Naive thymus-derived CD4-positive, alpha-beta T cell (primary cell): Measurements from ENCODE around the gene RFTN2. TPM values are rescaled to one million over a fixed set of nuclear protein-coding genes. Genes with fewer than 3 reads are reported as not detected.
A peak's percentile ranks its signal among the peaks of the same experiment; 100 is the strongest.
"Not testable (repeated sequence)": the region's sequence is repeated elsewhere in the genome, so short reads cannot be mapped to it uniquely, and the experiment has no call there.

Source experiments
- ATAC-seq: fragments of 150-1000 bp; cut with Tn5 transposase; 2 replicates; pipeline ENCODE4 v1.10.0; 2021; ENCODE audit warnings: mild to moderate bottlenecking, moderate library complexity
- CTCF ChIA-PET: fragments of 350-600 bp; sonication (Branson Sonifier 250); formaldehyde crosslinking; loops from one replicate; lab custom pipeline; 2021; ENCODE audit warnings: antibody characterized with exemption; lab: Charles Lee
- POLR2A ChIA-PET: fragments of 350-600 bp; sonication (Branson Sonifier 250); formaldehyde crosslinking; loops from one replicate; lab custom pipeline; 2021; ENCODE audit warnings: antibody characterized with exemption, inconsistent platforms; lab: Charles Lee
- DNase-seq, 9 donors: peaks; one replicate each; pipeline versions ENCODE4 v3.0.0 to v3.0.0-alpha.2; 2020 to 2022; ENCODE audit warnings: mixed read lengths in 1 of 9
- H3K27ac ChIP-seq: one replicate; pipeline ENCODE4 v1.7.0; 2013; ENCODE audit warnings: mild to moderate bottlenecking, low read depth, low read length, moderate library complexity
- H3K27me3 ChIP-seq, 2 donors: one replicate each; pipeline ENCODE4 v1.7.0; 2013; ENCODE audit warnings: low read length in 2 of 2, mild to moderate bottlenecking in 2 of 2, moderate library complexity in 2 of 2; ENCODE audit not compliant: control insufficient read depth in 2 of 2, insufficient read depth in 2 of 2
- H3K36me3 ChIP-seq, 3 experiments: 1 replicate in 2 of 3; 2 replicates in 1 of 3; pipeline ENCODE4 v1.7.0; 2013; ENCODE audit warnings: low read length in 3 of 3, mild to moderate bottlenecking in 3 of 3, moderate library complexity in 1 of 3; ENCODE audit not compliant: insufficient read depth in 3 of 3, control insufficient read depth in 2 of 3
- H3K4me1 ChIP-seq, 2 donors: one replicate each; pipeline ENCODE4 v1.7.0; 2013; ENCODE audit warnings: low read length in 2 of 2, mild to moderate bottlenecking in 2 of 2, moderate library complexity in 1 of 2; ENCODE audit not compliant: control insufficient read depth in 2 of 2, insufficient read depth in 2 of 2
- H3K4me3 ChIP-seq: 2 replicates; pipeline ENCODE4 v1.7.0; 2013; ENCODE audit warnings: mild to moderate bottlenecking, low read length
- H3K9me3 ChIP-seq, 3 experiments: 1 replicate in 2 of 3; 2 replicates in 1 of 3; pipeline ENCODE4 v1.7.0; 2013; ENCODE audit warnings: low read length in 3 of 3; ENCODE audit not compliant: control insufficient read depth in 2 of 3
- H3K27ac Mint-ChIP-seq, 9 donors: one replicate each; pipeline ENCODE4 v1.8.0; 2020 to 2022; ENCODE audit warnings: mixed read lengths in 9 of 9, mild to moderate bottlenecking in 8 of 9, moderate library complexity in 5 of 9, inconsistent platforms in 2 of 9
- H3K27me3 Mint-ChIP-seq, 5 donors: one replicate each; pipeline ENCODE4 v1.8.0; 2021 to 2022; ENCODE audit warnings: mixed read lengths in 5 of 5, mild to moderate bottlenecking in 1 of 5
- H3K36me3 Mint-ChIP-seq, 5 donors: one replicate each; pipeline ENCODE4 v1.8.0; 2020 to 2022; ENCODE audit warnings: mixed read lengths in 5 of 5, mild to moderate bottlenecking in 3 of 5, inconsistent platforms in 1 of 5
- H3K4me1 Mint-ChIP-seq, 7 donors: one replicate each; pipeline ENCODE4 v1.8.0; 2020 to 2022; ENCODE audit warnings: mixed read lengths in 7 of 7, mild to moderate bottlenecking in 3 of 7, inconsistent platforms in 1 of 7
- H3K4me3 Mint-ChIP-seq, 10 donors: one replicate each; pipeline ENCODE4 v1.8.0; 2020 to 2022; ENCODE audit warnings: mild to moderate bottlenecking in 10 of 10, mixed read lengths in 10 of 10, moderate library complexity in 6 of 10, inconsistent platforms in 2 of 10
- H3K9me3 Mint-ChIP-seq, 11 donors: one replicate each; pipeline ENCODE4 v1.8.0; 2020 to 2022; ENCODE audit warnings: mixed read lengths in 11 of 11, mild to moderate bottlenecking in 4 of 11, inconsistent platforms in 1 of 11, moderate library complexity in 1 of 11
- intact Hi-C, 2 donors: fragments of 100-400 bp; cut with micrococcal nuclease; formaldehyde crosslinking; loops; one replicate each; pipeline ENCODE4 v1.15.1; 2023
- polyA plus RNA-seq, 2 donors: library from polyadenylated mRNA; unstranded; fragments of 300-500 nt; fragmentation: Illumina TruSeq; gene quantifications; one replicate each; pipeline ENCODE4 v1.2.3, GENCODE V29; 2021
- total RNA-seq, 6 experiments: library from RNA in 5 of 6; stranded (reverse) in 5 of 6; gene quantifications; 1 replicate in 5 of 6; 2 replicates in 1 of 6; pipeline ENCODE4 v1.2.3 and lab custom pipeline; 2021 to 2026

Gene RFTN2, protein sequence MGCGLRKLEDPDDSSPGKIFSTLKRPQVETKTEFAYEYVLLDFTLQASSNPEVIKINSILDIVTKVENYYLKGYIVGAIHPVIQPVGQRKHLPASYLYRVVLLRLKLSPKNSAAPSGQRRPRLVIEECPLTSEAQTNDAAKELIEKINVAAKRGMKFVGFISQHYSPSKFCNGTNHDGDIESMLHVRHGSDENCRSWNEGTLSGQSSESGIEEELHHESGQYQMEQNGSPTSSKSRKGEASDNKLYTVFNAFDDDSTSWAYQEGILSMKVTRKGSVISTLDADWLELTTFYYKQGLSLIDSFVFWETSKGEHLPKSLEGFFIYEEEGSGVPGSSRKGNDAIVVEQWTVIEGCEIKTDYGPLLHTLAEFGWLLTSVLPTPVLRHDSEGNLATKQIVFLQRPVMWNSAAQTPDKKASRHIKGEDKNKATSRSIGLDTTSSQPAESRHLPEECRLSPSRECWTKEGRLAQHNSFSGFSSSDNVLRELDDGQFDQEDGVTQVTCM
- total RNA-seq (under 1 TPM in 1 of 5 experiments, not detected in 4; 0.64 TPM), polyA plus RNA-seq (under 1 TPM; 0.12 to 0.21 TPM), total RNA-seq (lab: John Stamatoyannopoulos, UW) (not detected)

- Mint-ChIP-seq H3K27me3 (peaks cover 9 to 34% (median 14%) of the 10 kb centered on the region in 5 donors), H3K4me3 (no peak within 1 kb of the TSS), H3K27ac (no peak within 1 kb of the TSS), H3K4me1 (no peaks in the 10 kb centered on the region), H3K9me3 (peaks cover 0 to 2% (median 0%) of the 10 kb centered on the region in 11 donors), H3K36me3 (peaks cover 0 to 2% (median 0%) of the 10 kb centered on the region in 5 donors)
- no peak for ATAC-seq
- H3K27ac ChIP-seq = no peak within 1 kb of the TSS
- no peak for DNase-seq
- H3K36me3 ChIP-seq = no peaks in the 10 kb centered on the region
- H3K9me3 ChIP-seq = no peaks in the 10 kb centered on the region
- H3K27me3 ChIP-seq = peaks cover 6% of the 10 kb centered on the region in 2 donors
- no peak within 1 kb of the TSS for H3K4me3 ChIP-seq
- ChIA-PET CTCF (no interaction called here), POLR2A (no interaction called here)
- no peaks in the 10 kb centered on the region for H3K4me1 ChIP-seq
- intact Hi-C loops = no loop called here
Observed at GRCh38 chr2:197675246-197675645, at the start of gene RFTN2. RFTN2 (minus strand) TSS chr2:197675587; CDS start chr2:197675458, 129 bp downstream.

GRCh38 chr2:197717863-197718262, 42.5 kb upstream of the RFTN2 start:
- ATAC-seq = no peak
- Histone ChIP-seq H3K4me1 (no peaks in the 10 kb centered on the region), H3K27me3 (no peaks in the 10 kb centered on the region), H3K4me3 (no peak overlapping the region), H3K27ac (no peak overlapping the region), H3K36me3 (no peaks in the 10 kb centered on the region), H3K9me3 (no peaks in the 10 kb centered on the region)
- intact Hi-C loops = no loop called here
- Mint-ChIP-seq H3K36me3 (peaks cover 0 to 10% (median 0%) of the 10 kb centered on the region in 5 donors), H3K27me3 (no peaks in the 10 kb centered on the region), H3K9me3 (no peaks in the 10 kb centered on the region), H3K4me3 (no peak overlapping the region), H3K4me1 (peaks cover 0 to 9% (median 6%) of the 10 kb centered on the region in 7 donors), H3K27ac (no peak overlapping the region)
- CTCF ChIA-PET = interaction anchor here (0.6 kb wide), 1 partner anchor 84 kb away, joined by 3 read pairs; no protein-coding TSS in a partner anchor
- POLR2A ChIA-PET = no interaction called here
- DNase-seq = no peak

DNA sequence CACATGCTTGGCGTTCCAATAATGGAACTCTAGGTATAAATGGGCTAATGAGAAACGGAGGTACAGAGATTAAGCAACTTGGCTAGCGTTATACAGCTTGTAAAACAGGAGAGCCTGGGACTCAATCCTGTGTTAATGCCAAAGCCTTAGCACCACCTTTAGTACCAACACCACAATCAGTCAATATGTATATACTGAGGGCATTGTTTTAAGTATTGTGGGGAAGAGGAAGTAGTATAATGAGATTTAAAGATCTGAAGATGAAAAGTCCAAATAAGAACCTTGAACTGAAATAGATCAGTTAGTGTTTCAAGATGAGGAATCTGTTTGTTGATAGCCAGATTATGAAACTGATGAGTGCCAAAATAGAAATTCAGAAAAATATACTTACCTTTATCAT, 37.9 kb upstream of the RFTN2 start:
- H3K27me3 ChIP-seq = no peaks in the 10 kb centered on the region
- no peaks in the 10 kb centered on the region for H3K9me3 ChIP-seq
- H3K27me3 Mint-ChIP-seq = no peaks in the 10 kb centered on the region
- ATAC-seq (no peak), DNase-seq (no peak)
- intact Hi-C loops = no loop called here
- peaks cover 5 to 8% of the 10 kb centered on the region in 2 donors for H3K4me1 ChIP-seq
- POLR2A ChIA-PET = no interaction called here
- no peak overlapping the region for H3K4me3 ChIP-seq
- H3K9me3 Mint-ChIP-seq = no peaks in the 10 kb centered on the region
- no peak overlapping the region for H3K4me3 Mint-ChIP-seq
- H3K36me3 ChIP-seq = peaks cover 0 to 6% (median 4%) of the 10 kb centered on the region in 3 experiments
- H3K27ac ChIP-seq = no peak overlapping the region
- peaks cover 20 to 45% (median 37%) of the 10 kb centered on the region in 7 donors for H3K4me1 Mint-ChIP-seq
- CTCF ChIA-PET = no interaction called here
- H3K27ac Mint-ChIP-seq = peak overlapping the region in 1 of 9 donors; percentile 49
- peaks cover 0 to 31% (median 13%) of the 10 kb centered on the region in 5 donors for H3K36me3 Mint-ChIP-seq

GRCh38 chr2:197711578-197711977, 36.2 kb upstream of the RFTN2 start:
- Histone ChIP-seq H3K36me3 (peaks cover 0 to 6% (median 4%) of the 10 kb centered on the region in 3 experiments), H3K4me3 (no peak overlapping the region), H3K4me1 (peaks cover 21 to 22% of the 10 kb centered on the region in 2 donors), H3K27me3 (no peaks in the 10 kb centered on the region), H3K27ac (no peak overlapping the region), H3K9me3 (no peaks in the 10 kb centered on the region)
- H3K27ac Mint-ChIP-seq = no peak overlapping the region
- no peaks in the 10 kb centered on the region for H3K27me3 Mint-ChIP-seq
- ChIA-PET CTCF (no interaction called here), POLR2A (no interaction called here)
- ATAC-seq (no peak), DNase-seq (no peak)
- H3K4me3 Mint-ChIP-seq = no peak overlapping the region
- H3K36me3 Mint-ChIP-seq = peaks cover 0 to 31% (median 13%) of the 10 kb centered on the region in 5 donors
- H3K9me3 Mint-ChIP-seq = no peaks in the 10 kb centered on the region
- intact Hi-C loops = no loop called here
- peaks cover 31 to 60% (median 50%) of the 10 kb centered on the region in 7 donors for H3K4me1 Mint-ChIP-seq

DNA sequence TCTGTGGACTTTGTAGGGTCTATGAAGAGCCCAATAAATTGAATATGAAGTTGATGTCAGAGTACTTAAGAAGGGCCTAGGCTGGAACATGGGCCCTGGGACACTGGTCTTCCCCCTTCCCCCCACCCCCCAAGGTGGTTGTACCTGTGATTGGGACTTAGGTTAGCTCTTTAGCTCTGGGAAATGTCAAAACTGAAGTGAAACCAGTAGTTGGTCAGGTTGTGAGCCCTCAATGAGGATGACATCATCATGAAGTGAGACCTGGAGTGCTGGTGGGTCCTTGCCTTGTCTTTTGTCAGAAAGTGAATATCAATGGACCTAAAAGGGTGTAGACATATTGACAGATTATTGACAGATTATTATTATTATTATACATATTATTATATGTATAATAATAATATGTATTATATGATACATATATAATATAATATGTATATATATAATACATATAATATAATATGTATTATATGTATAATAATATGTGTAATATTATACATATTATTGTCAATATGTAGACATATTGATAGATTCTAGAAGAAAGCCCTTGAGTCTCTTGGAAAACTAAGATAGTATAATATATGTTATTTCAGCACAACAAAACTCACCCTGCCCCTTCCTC, 35.1 kb upstream of the RFTN2 start:
- peaks cover 0 to 8% (median 4%) of the 10 kb centered on the region in 3 experiments for H3K36me3 ChIP-seq
- DNase-seq = no peak
- Mint-ChIP-seq H3K27me3 (no peaks in the 10 kb centered on the region), H3K27ac (no peak overlapping the region), H3K36me3 (peaks cover 0 to 27% (median 13%) of the 10 kb centered on the region in 5 donors), H3K4me3 (peak overlapping the region in 1 of 10 donors; percentile 66), H3K4me1 (peaks cover 37 to 69% (median 57%) of the 10 kb centered on the region in 7 donors), H3K9me3 (no peaks in the 10 kb centered on the region)
- H3K4me3 ChIP-seq = no peak overlapping the region
- POLR2A ChIA-PET = no interaction called here
- no peaks in the 10 kb centered on the region for H3K9me3 ChIP-seq
- ATAC-seq = no peak
- no peaks in the 10 kb centered on the region for H3K27me3 ChIP-seq
- peaks cover 28 to 29% of the 10 kb centered on the region in 2 donors for H3K4me1 ChIP-seq
- intact Hi-C loops = no loop called here
- CTCF ChIA-PET = no interaction called here
- no peak overlapping the region for H3K27ac ChIP-seq

GRCh38 chr2:197709140-197709539, 33.8 kb upstream of the RFTN2 start:
- CTCF ChIA-PET = interaction anchor here (0.6 kb wide), 2 partner anchors 9 to 715 kb away, joined by 3 read pairs; no protein-coding TSS in a partner anchor
- H3K36me3 ChIP-seq = peaks cover 0 to 12% (median 4%) of the 10 kb centered on the region in 3 experiments
- H3K9me3 ChIP-seq, POLR2A ChIA-PET, H3K27me3 ChIP-seq, H3K27me3 Mint-ChIP-seq, DNase-seq, ATAC-seq, H3K9me3 Mint-ChIP-seq, H3K27ac ChIP-seq, H3K4me3 ChIP-seq: not testable (repeated sequence)
- Mint-ChIP-seq H3K27ac (peak overlapping the region in 1 of 9 donors; percentile 90), H3K4me1 (peaks cover 40 to 76% (median 64%) of the 10 kb centered on the region in 7 donors), H3K4me3 (peak overlapping the region in 9 of 10 donors; percentile 14 to 73 (median 53)), H3K36me3 (peaks cover 0 to 23% (median 12%) of the 10 kb centered on the region in 5 donors)
- intact Hi-C loops = loop anchor here (5.0 to 10.0 kb wide), 6 partner anchors 156 to 1642 kb away; partner anchors contain the start of gene DNAH7 (in 1 of the 2)
- peaks cover 29 to 32% of the 10 kb centered on the region in 2 donors for H3K4me1 ChIP-seq
